Ovary (tissue), 9 donors: ENCODE measurements around the gene NKX1-2. TPM values are rescaled to one million over a fixed set of nuclear protein-coding genes. Genes with fewer than 3 reads are reported as not detected.
"Not testable (repeated sequence)": the region's sequence is repeated elsewhere in the genome, so short reads cannot be mapped to it uniquely, and the experiment has no call there.

Experiments used
- DNase-seq, 5 donors: peaks; one replicate each; pipeline ENCODE4 v3.0.0-alpha.2; 2019 to 2020
- H3K27ac ChIP-seq, 2 donors: fragments of 200-600 bp; one replicate each; pipeline versions ENCODE4 v1.5.1 to v1.8.0; 2019 to 2022
- H3K27me3 ChIP-seq: fragments of 200-600 bp; one replicate; pipeline ENCODE4 v1.8.0; 2022
- H3K36me3 ChIP-seq: fragments of 200-600 bp; sonication (generic); one replicate; pipeline ENCODE4 v1.5.1; 2019
- H3K4me1 ChIP-seq: one replicate; pipeline ENCODE4 v1.8.1; 2013; ENCODE audit warnings: mild to moderate bottlenecking, moderate library complexity; ENCODE audit not compliant: insufficient read depth
- H3K4me3 ChIP-seq: fragments of 200-600 bp; sonication (generic); one replicate; pipeline ENCODE4 v1.5.1; 2017
- H3K9me3 ChIP-seq, 2 donors: fragments of 200-600 bp in 1 of 2; sonication (generic) in 1 of 2; one replicate each; pipeline versions ENCODE4 v1.5.1 to v1.8.1; 2013 to 2019; ENCODE audit warnings: mild to moderate bottlenecking in 1 of 2, moderate library complexity in 1 of 2
- EP300 ChIP-seq: sonication (generic); formaldehyde crosslinking; IDR thresholded peaks from one replicate; pipeline ENCODE4 v1.6.1; 2017; ENCODE audit warnings: antibody characterized with exemption
- POLR2A ChIP-seq: fragments of 450-650 bp; IDR thresholded peaks from one replicate; pipeline ENCODE4 v1.6.1; 2017; ENCODE audit warnings: antibody characterized with exemption, mild to moderate bottlenecking, moderate library complexity
- WGBS, 3 donors: extraction: QIAGEN DNeasy Blood & Tissue Kit in 1 of 3; methylation state at CpG; one replicate each; pipeline versions ENCODE4 v1.1.5 to v1.1.7; 2013 to 2017; 5-methylcytosine and 5-hydroxymethylcytosine counted together
- intact Hi-C, 4 donors: fragments of 100-400 bp; cut with DNase I; formaldehyde crosslinking; loops; one replicate each; pipeline versions ENCODE4 v1.11.0 to v1.15.1; 2022 to 2023
- polyA plus RNA-seq, 2 donors: library from polyadenylated mRNA; stranded (reverse); fragments of 200-250 nt in 1 of 2; fragments of 350-450 nt in 1 of 2; fragmentation: Illumina TruSeq in 1 of 2; extraction: RNeasy Lipid Tissue Mini Kit (QIAGEN cat#74804) in 1 of 2; gene quantifications; one replicate each; pipeline ENCODE4 v1.2.3, GENCODE V29; 2013 to 2014
- total RNA-seq, 7 donors: library from RNA; depleted of rRNA in 2 of 7; stranded (reverse); fragments of >200 nt in 2 of 7; fragmentation: NEBNext Ultra II Directional in 3 of 7; extraction: Animal tissue kit (Norgen Biotek cat#: 25700) in 3 of 7; gene quantifications; one replicate each; pipeline versions ENCODE4 v1.1.0 to v1.2.4, GENCODE V29; 2016 to 2023
- TF ChIP-seq, protein P1 (sequence below), 3 donors: fragments of 450-650 bp in 2 of 3; fragments of 200-600 bp in 1 of 3; IDR thresholded peaks; one replicate each; pipeline versions ENCODE4 v1.5.1 to v1.8.0; 2016 to 2022; ENCODE audit warnings: antibody characterized with exemption in 3 of 3, mild to moderate bottlenecking in 1 of 3
- donor health status: DM: no; HTN: no; CAD: no; lungs with moderate emphysema.
- donor health status: DM: no; HTN: no; CAD: no.
- donor health status: Bipolar disorder and iron deficiency.
- donor health status: DM: yes; HTN: yes; CAD: no.
- donor health status: DM: no; HTN: no; CAD: no.
- donor health status: DM: yes; HTN: yes; CAD: no.

The NKX1-2 gene
- total and polyA plus RNA-seq, 9 donors = 0.05 TPM; not detected in 8

DNA sequence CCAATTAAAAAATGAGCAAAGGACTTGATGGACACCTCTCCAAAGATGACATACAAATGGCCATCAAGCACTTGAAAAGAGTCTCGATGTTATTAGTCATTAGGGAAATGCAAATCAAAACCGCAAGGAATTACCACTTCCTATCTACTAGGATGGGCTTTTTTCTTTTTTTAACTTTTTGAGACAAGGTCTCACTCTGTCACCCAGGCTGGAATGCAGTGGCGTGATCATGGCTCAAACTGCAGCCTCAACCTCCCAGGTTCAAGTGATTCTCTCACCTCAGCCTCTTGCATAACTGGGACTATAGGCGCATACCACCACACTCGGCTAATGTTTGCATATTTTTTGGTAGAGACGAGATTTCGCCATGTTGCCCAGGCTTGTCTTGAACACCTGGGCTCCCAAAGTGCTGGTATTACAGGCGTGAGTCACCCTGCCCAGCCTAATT is 13.6 kb downstream of the NKX1-2 start:
- TF ChIP-seq EP300 = no peak
- no peak for TF ChIP-seq POLR2A
- TF ChIP-seq, protein P1, sequence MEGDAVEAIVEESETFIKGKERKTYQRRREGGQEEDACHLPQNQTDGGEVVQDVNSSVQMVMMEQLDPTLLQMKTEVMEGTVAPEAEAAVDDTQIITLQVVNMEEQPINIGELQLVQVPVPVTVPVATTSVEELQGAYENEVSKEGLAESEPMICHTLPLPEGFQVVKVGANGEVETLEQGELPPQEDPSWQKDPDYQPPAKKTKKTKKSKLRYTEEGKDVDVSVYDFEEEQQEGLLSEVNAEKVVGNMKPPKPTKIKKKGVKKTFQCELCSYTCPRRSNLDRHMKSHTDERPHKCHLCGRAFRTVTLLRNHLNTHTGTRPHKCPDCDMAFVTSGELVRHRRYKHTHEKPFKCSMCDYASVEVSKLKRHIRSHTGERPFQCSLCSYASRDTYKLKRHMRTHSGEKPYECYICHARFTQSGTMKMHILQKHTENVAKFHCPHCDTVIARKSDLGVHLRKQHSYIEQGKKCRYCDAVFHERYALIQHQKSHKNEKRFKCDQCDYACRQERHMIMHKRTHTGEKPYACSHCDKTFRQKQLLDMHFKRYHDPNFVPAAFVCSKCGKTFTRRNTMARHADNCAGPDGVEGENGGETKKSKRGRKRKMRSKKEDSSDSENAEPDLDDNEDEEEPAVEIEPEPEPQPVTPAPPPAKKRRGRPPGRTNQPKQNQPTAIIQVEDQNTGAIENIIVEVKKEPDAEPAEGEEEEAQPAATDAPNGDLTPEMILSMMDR (IDR thresholded peaks at IDR 0.05) = no peak
- H3K4me3 ChIP-seq = no peak overlapping the region
- no peaks in the 10 kb centered on the region for H3K36me3 ChIP-seq
- intact Hi-C loops = no loop called here
- H3K9me3 ChIP-seq = no peaks in the 10 kb centered on the region
- H3K27me3 ChIP-seq = no peaks in the 10 kb centered on the region
- no peak for DNase-seq
- H3K27ac ChIP-seq = no peak overlapping the region
- no peaks in the 10 kb centered on the region for H3K4me1 ChIP-seq
- WGBS, 3 donors = 82 to 90% (median 86%) methylated on average over 8 of the region's 8 CpGs

DNA sequence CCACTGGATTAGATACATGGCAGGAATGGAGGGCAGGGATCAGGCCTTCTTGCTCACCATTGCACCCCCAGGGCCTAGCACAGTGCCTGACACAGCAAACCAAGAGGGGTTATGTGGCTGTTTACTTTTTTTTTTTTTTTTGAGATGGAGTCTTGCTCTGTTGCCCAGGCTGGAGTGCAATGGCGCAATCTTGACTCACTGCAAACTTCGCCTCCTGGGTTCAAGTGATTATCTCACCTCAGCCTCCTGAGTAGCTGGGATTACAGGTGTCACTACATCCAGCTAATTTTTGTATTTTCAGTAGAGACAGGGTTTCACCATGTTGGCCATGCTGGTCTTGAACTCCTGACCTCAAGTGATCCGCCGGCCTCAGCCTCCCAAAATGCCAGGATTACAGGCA is 14.2 kb downstream of the NKX1-2 start:
- H3K9me3 ChIP-seq, H3K4me3 ChIP-seq, intact Hi-C loops, DNase-seq, H3K27me3 ChIP-seq, H3K36me3 ChIP-seq, H3K4me1 ChIP-seq, H3K27ac ChIP-seq: not testable (repeated sequence)
- 86 to 92% (median 89%) methylated on average over 4 of the region's 4 CpGs for WGBS, 3 donors

DNA sequence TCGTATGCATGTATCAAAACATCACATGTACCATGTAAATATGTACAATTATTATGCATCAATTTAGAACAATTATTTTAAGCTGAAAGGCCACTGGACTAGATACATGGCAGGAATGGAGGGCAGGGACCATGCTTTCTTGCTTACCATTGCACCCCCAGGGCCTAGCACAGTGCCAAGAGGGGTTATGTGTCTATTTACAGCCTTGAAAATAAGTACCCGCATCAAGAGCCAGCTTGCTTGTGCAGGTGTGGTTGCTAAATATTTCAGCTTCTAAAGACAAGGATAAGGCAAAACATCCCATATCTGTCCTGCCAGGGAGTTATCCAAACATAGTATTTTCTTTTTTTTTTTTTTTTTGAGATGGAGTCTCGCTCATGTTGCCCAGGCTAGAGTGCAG is 16.4 kb downstream of the NKX1-2 start:
- H3K27me3 ChIP-seq = no peaks in the 10 kb centered on the region
- H3K36me3 ChIP-seq = no peaks in the 10 kb centered on the region
- no peak for DNase-seq
- no peaks in the 10 kb centered on the region for H3K9me3 ChIP-seq
- H3K4me3 ChIP-seq = no peak overlapping the region
- no peaks in the 10 kb centered on the region for H3K4me1 ChIP-seq
- WGBS, 3 donors = 71 to 78% (median 77%) methylated on average over 3 of the region's 3 CpGs
- intact Hi-C loops = no loop called here
- no peak for TF ChIP-seq EP300
- no peak for TF ChIP-seq POLR2A
- TF ChIP-seq, protein P1 (IDR thresholded peaks at IDR 0.05) = no peak
- H3K27ac ChIP-seq = no peak overlapping the region

- TF ChIP-seq, protein P1 (IDR thresholded peaks at IDR 0.05) = no peak
- no peaks in the 10 kb centered on the region for H3K4me1 ChIP-seq
- no peak overlapping the region for H3K27ac ChIP-seq
- intact Hi-C loops = no loop called here
- H3K27me3 ChIP-seq = no peaks in the 10 kb centered on the region
- DNase-seq = no peak
- H3K9me3 ChIP-seq = no peaks in the 10 kb centered on the region
- no peak overlapping the region for H3K4me3 ChIP-seq
- H3K36me3 ChIP-seq = no peaks in the 10 kb centered on the region
- WGBS, 3 donors = 71 to 79% (median 78%) methylated on average over 4 of the region's 4 CpGs
Measured at GRCh38 chr10:124430077-124430476, 19.8 kb downstream of the NKX1-2 start.

DNA sequence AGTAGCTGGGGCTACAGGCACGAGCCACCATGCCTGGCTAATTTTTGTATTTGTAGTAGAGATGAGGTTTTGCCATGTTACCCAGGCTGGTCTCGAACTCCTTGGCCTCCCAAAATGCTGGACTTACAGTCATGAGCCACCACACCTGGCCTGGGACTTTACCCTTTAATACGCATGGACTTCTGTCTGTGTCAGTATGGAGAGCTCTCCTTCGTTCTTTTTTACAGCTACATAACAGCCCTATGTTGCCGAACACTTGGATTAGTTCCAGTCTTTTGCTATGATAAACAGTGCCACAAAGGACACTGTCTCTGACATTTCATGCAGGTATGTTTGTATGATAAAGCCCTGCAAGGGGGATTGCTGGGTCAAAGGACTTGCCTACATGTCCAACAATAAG is 20.3 kb downstream of the NKX1-2 start:
- 73 to 80% (median 77%) methylated on average over 5 of the region's 5 CpGs for WGBS, 3 donors
- TF ChIP-seq POLR2A = no peak
- TF ChIP-seq, protein P1 (IDR thresholded peaks at IDR 0.05) = no peak
- TF ChIP-seq EP300 = no peak

More for the DNA sequence above, 20.3 kb downstream of the NKX1-2 start:
- H3K36me3 ChIP-seq = no peaks in the 10 kb centered on the region
- intact Hi-C loops = no loop called here
- H3K27me3 ChIP-seq = no peaks in the 10 kb centered on the region
- H3K4me3 ChIP-seq = no peak overlapping the region
- H3K4me1 ChIP-seq = no peaks in the 10 kb centered on the region
- DNase-seq = no peak
- no peak overlapping the region for H3K27ac ChIP-seq
- H3K9me3 ChIP-seq = no peaks in the 10 kb centered on the region
